ENCODE results near the gene ME3. TPM values are rescaled to one million over a fixed set of nuclear protein-coding genes. Genes with fewer than 3 reads are reported as not detected.

ME3 gene
- total and polyA plus RNA-seq, 2 donors (not counting 1 experiment from before 2014, with no cell fraction given): 1.3 TPM; not detected in 1

GRCh38 chr11:86414032-86414431, 258.4 kb downstream of the ME3 start:
- intact Hi-C loops (cut with micrococcal nuclease): no loop called here
- H3K4me3 ChIP-seq (ENCODE audit: control extremely low read depth in 1 of 5, extremely low read depth in 1 of 5, insufficient read depth in 1 of 5, low read depth in 2 of 5, low read length in 4 of 5): no peak overlapping the region
- H2AFZ ChIP-seq (ENCODE audit: insufficient read depth, low read depth, low read length, poor library complexity, severe bottlenecking): no peak overlapping the region
- no peaks in the 10 kb centered on the region for H3K9me3 ChIP-seq (ENCODE audit: control extremely low read depth in 1 of 3, control insufficient read depth in 2 of 3, insufficient read depth in 1 of 3, low read length in 2 of 3)
- H3K27me3 Mint-ChIP-seq: no peaks in the 10 kb centered on the region
- H3K36me3 ChIP-seq (replicated peaks in 1 of 2; ENCODE audit: control extremely low read depth in 1 of 2, control insufficient read depth in 1 of 2, extremely low read depth in 1 of 2, insufficient read depth in 2 of 2, low read length in 1 of 2): no peaks in the 10 kb centered on the region
- CTCF ChIA-PET: no interaction called here
- no peaks in the 10 kb centered on the region for H3K27me3 ChIP-seq (replicated peaks in 1 of 4; ENCODE audit: control extremely low read depth in 1 of 4, control insufficient read depth in 3 of 4, insufficient read depth in 4 of 4, low read length in 3 of 4)
- no peaks in the 10 kb centered on the region for H3K9me3 Mint-ChIP-seq (ENCODE audit: insufficient read depth)
- no peak overlapping the region for H3K9ac ChIP-seq (ENCODE audit: low read length)
- H3K4me1 ChIP-seq (ENCODE audit: control insufficient read depth in 2 of 2, insufficient read depth in 2 of 2, low read length in 2 of 2): no peaks in the 10 kb centered on the region
- H3K4me3 Mint-ChIP-seq: no peak overlapping the region
- no peak overlapping the region for H3K27ac ChIP-seq (ENCODE audit: low read length in 2 of 2)
- no peaks in the 10 kb centered on the region for H3K4me1 Mint-ChIP-seq
- POLR2A ChIA-PET: no interaction called here
- DNase-seq (no peak), ATAC-seq (ENCODE audit: low read depth) (no peak)
- no peak overlapping the region for H3K27ac Mint-ChIP-seq
- WGBS (ENCODE audit: insufficient coverage): no CpG with 5 or more reads among the region's 2 CpGs
- no peaks in the 10 kb centered on the region for H4K20me1 ChIP-seq (ENCODE audit: control insufficient read depth, insufficient read depth, low read length, poor library complexity, severe bottlenecking)
- no peaks in the 10 kb centered on the region for H3K79me2 ChIP-seq (ENCODE audit: control insufficient read depth, insufficient read depth, low read length)
- H3K4me2 ChIP-seq (replicated peaks; ENCODE audit: low read depth, low read length, poor library complexity, severe bottlenecking): no peak overlapping the region
- no peak for TF ChIP-seq CTCF (IDR thresholded peaks at IDR 0.05)

DNA sequence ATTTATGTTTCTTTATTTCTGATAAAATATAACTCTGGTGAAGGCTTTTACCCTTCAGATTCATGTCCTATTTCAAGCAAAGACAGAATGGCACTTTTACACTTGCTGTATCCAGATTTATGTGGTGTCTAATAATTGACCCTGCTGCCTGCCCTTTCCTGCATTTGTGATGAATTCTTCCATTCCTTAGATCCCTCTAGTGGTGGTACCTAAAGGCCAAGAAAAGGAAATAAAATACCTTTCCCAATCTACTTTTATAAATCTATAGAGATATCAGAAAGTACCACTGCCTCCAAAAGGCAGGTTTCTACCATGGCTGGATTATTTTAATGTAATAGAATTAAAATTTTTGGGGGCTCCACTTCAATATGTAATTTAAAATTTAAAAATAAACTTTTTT, 263.6 kb downstream of the ME3 start:
- H3K4me2 ChIP-seq (replicated peaks; ENCODE audit: low read depth, low read length, poor library complexity, severe bottlenecking): no peak overlapping the region
- CTCF ChIA-PET: no interaction called here

More for the DNA sequence above, 263.6 kb downstream of the ME3 start:
- TF ChIP-seq EZH2 (IDR thresholded peaks at IDR 0.05; ENCODE audit: borderline replicate concordance, insufficient read depth, low read depth, low read length, poor library complexity, severe bottlenecking): no peak
- TF ChIP-seq CTCF (IDR thresholded peaks at IDR 0.05): no peak
- Histone ChIP-seq H4K20me1 (ENCODE audit: control insufficient read depth, insufficient read depth, low read length, poor library complexity, severe bottlenecking) (no peaks in the 10 kb centered on the region), H3K27ac (ENCODE audit: low read length in 2 of 2) (no peak overlapping the region), H3K9ac (ENCODE audit: low read length) (no peak overlapping the region), H3K4me3 (ENCODE audit: control extremely low read depth in 1 of 5, extremely low read depth in 1 of 5, insufficient read depth in 1 of 5, low read depth in 2 of 5, low read length in 4 of 5) (no peak overlapping the region), H3K9me3 (ENCODE audit: control extremely low read depth in 1 of 3, control insufficient read depth in 2 of 3, insufficient read depth in 1 of 3, low read length in 2 of 3) (no peaks in the 10 kb centered on the region), H3K27me3 (replicated peaks in 1 of 4; ENCODE audit: control extremely low read depth in 1 of 4, control insufficient read depth in 3 of 4, insufficient read depth in 4 of 4, low read length in 3 of 4) (no peaks in the 10 kb centered on the region), H3K36me3 (replicated peaks in 1 of 2; ENCODE audit: control extremely low read depth in 1 of 2, control insufficient read depth in 1 of 2, extremely low read depth in 1 of 2, insufficient read depth in 2 of 2, low read length in 1 of 2) (no peaks in the 10 kb centered on the region), H3K79me2 (ENCODE audit: control insufficient read depth, insufficient read depth, low read length) (no peaks in the 10 kb centered on the region), H2AFZ (ENCODE audit: insufficient read depth, low read depth, low read length, poor library complexity, severe bottlenecking) (no peak overlapping the region), H3K4me1 (ENCODE audit: control insufficient read depth in 2 of 2, insufficient read depth in 2 of 2, low read length in 2 of 2) (no peaks in the 10 kb centered on the region)
- no peak overlapping the region for H3K27ac Mint-ChIP-seq
- intact Hi-C loops (cut with micrococcal nuclease): no loop called here
- no peaks in the 10 kb centered on the region for H3K27me3 Mint-ChIP-seq
- no peak for ATAC-seq (ENCODE audit: low read depth)
- no peaks in the 10 kb centered on the region for H3K4me1 Mint-ChIP-seq
- H3K4me3 Mint-ChIP-seq: no peak overlapping the region
- POLR2A ChIA-PET: no interaction called here
- no peak for DNase-seq
- H3K9me3 Mint-ChIP-seq (ENCODE audit: insufficient read depth): no peaks in the 10 kb centered on the region
